ENCODE results near the gene MLLT10.
"Not testable (repeated sequence)": the region's sequence is repeated elsewhere in the genome, so short reads cannot be mapped to it uniquely, and the experiment has no call there.

MLLT10 gene

DNA sequence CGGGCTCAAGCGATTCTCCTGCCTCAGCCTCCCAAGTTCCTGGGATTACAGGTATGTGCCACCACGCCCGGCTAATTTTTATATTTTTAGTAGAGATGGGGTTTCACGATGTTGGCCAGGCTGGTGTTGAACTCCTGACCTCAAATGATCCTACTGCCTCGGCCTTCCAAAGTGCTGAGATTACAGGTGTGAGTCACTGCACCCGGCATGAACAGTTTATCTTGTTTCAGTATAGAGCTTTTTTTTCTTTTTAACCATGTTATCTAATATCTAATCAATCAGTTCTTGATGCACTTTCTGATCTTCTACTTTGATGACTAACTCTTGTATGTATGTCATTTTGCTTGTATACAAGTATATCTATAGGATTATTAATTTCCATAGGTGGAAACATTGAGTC is 54.1 kb downstream of the MLLT10 start:
- not testable (repeated sequence) for DNase-seq

DNA sequence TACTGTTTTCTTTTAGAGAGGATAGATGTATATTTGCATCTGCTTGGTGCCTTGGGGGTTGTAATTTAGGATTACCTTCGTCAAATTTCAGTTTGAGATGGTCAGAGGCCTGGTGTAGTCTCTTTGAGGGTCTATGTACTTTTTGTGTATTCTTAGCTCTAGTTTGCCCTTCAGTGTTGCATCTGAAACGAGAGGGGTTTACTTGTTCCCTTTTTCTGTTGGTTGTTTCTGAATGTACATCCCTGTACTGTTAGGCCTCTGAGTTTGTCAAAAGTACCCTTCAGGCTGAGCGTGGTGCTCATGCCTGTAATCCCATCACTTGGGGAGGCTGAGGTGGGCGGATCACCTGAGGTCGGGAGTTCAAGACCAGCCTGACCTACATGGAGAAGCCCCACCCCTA is 60.0 kb downstream of the MLLT10 start:
- DNase-seq = no peak

DNA sequence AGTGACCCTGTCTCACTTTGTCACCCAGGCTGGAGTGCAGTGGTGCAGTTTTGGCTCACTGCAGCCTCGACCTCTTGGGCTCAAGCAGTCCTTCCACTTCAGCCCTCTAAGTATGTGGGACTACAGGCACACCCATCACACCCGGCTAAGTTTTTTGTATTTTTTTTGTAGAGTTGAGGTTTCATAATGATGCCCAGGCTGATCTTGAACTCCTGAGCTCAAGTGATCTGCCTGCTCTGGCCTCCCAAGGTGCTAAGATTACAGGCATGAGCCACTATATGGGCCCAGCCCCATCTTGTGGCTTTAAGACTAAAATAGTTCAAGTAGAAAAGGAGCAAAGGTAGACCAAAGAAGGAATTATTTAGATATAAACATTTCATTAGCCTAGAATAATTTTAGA is 65.5 kb downstream of the MLLT10 start:
- DNase-seq = no peak

DNA sequence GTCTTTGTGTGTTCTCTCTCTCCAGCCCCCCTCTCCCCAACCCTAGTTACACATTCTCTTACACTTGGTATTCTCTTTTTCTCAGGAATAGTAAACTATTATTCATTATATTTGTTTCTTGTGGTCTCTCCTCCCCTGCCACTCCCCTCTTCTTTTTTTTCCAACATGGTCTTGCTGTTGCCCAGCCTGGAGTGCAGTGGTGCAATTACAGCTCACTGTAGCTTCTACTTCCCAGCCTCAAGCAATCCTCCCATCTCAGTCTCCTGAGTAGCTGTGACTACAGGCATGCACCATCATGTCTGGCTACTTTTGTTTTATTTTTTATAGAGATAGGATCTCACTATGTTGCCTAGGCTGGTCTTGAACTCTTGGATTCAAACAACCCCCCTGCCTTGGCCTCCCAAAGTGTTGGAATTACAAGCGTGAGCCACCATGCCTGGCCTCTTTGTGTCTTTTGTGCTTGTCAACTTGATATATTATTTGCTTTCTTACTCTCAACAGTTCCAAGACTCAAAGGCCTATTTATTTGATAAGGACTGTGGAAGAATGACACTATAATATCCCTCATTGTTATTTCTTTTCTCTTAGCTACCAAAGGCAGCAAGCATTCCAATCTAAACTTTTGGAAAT is 66.9 kb downstream of the MLLT10 start:
- no peak for DNase-seq

DNA sequence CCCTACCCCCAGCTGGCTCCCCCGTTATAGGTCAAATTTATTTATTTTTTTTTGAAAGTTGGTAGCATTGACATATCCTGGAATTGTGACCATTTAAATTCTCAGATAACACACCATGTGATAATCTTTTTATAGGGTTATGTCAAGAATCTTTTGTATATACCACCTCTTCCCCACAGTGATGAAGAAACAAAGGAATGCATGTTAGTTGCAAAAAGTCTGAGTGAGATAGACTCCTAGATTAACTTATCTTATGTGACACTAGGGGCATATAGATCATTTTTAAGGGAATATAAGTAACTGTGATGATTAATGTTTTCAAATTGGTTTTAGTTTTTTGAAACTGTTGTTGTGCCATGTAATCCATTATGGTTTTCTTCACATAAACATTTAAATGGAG is 68.3 kb downstream of the MLLT10 start:
- DNase-seq = no peak

DNA sequence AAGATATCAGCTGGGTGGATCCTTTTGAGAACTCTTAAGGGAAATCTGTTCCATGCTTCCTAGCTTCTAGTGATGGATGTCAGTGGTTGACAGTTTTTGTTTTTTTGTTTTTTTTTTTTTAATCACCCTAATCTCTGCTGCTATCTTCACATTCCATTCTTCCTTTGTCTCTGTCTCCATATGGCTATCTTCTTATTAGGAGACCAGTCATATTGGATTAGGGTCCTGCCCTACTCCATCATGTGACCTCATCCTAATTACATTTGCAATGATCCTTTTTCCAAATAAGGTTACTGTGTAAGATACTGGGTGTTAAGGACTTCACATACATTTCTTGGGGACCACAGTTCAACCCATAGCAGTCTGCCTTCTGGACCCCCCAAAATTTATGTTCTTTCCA is 69.7 kb downstream of the MLLT10 start:
- DNase-seq = no peak

DNA sequence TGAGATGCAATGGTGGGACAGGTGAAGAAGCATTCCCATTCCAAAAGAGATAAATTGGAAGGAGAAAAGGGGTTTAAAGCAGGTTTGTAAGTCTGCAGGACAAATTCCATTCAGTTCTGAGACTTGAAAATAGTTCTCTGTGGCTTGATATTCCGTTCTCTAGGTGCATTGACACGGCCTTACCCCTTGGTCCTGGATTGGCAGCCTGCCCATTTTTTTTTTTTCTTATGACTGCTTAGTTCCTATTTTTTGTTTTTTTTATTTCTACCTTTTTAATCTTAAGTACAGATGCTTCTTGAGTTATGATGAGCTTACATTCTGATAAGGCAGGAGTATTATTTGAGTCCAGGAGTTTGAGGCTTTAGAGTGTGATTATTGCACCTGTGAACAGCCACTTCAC is 70.6 kb downstream of the MLLT10 start:
- no peak for DNase-seq

DNA sequence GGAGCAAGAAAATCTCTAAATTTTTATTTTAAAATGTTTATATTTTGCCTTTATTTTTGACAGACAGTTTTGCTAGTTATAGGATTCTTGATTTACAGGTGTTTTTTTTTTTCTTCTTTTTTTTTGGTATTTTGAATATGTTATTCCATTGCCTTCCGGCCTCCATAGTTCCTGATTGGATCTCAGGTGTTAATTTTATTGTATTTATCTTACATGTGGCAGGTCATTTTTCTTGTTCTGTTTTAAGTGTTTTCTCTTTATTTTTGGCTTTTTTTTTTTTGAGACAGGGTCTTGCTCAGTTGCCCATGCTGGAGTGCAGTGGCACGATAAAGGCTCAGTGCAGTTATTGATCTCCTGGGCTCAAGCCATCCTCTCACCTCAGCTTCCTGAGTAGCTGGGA is 73.9 kb downstream of the MLLT10 start:
- no peak for DNase-seq

DNA sequence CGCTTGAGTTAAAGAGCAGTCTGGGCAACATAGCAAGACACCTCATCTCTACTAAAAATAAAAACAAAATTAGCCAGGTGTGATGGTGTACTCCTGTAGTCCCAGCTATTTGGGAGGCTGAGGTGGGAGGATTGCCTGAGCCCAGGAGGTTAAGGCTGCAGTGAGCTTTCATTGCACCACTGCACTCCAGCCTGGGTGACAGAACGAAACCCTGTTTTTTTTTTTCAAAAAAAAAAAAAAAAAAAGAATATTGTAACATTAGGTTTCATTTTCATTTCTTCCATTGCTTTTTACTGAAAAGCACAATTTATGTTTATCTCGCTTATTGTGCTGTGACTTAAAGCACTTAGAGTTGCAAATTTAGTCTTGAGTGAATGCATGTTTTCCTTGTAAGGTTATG is 80.0 kb downstream of the MLLT10 start:
- no peak for DNase-seq

DNA sequence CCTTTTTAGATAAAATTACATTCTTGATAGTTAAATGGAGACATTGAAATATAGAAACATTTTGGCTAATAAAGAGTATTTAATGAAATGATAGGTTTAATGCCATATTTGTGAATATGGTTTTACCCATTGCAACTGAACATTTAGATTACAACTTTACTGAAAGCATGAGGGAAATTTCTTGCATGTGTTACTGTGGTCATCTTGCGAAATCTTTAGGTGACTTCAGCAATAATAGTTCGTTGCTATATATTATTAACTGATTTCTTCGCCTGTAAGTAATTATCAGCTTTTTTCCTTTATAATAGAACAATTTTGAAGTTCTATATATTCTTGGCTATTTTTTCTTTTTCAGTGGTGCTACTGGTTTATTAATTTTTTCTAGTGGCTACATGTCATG is 83.2 kb downstream of the MLLT10 start:
- DNase-seq = no peak

DNA sequence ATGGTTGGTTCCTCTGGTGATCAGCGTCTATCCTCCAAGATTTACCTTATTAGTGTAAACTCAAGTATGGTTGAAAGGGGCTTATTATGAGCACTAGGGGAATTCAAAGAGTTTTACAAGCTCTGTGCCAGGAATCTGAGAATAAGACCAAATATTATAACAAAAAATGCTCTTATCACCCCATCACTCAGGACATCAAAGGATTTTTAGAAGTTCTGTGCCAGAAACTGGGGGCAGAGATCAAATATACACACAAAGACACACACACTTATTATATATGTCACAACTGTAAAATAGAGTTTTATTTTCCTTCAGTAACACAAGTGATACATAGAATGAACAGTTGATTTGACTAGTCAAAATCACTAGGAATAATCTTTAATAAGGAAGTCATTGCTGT is 89.3 kb downstream of the MLLT10 start:
- no peak for DNase-seq

DNA sequence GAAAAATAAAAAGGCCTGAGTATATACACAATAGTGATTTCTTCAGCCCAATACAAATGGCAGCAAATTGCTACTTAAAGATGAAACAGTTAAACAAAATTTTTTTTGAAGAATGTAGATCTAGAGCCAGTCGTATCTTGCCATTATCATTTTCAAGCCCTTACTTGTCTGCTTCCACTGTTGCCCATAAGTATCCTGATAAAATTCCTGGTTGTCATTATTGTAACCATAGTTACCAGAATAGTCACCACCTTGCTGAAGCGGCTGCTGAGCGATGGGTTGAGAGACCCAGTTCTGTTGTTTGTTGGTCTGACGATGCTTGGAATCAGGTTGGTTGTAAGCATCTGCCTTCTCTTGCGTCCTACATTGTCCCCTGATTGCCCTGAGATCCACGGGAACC is 90.4 kb downstream of the MLLT10 start:
- not testable (repeated sequence) for DNase-seq

DNA sequence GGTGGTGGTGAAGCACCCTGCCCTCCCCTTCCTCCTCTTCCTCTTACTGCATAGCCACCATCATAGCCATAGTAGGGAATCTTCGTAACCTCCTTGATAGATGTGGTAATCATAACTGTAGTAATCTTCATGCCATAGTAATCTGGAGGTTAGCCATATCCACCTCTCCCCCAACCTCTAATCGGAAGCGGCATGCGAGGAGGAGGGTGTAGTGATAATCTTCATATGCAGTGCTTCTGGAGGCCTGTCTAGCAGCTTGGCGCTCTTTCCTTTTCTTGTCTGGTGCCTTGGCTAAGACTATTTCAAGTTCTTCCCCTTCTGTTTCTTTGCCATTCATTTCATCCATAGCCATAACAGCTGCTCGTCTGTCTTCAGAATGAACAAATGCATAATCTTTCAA is 90.9 kb downstream of the MLLT10 start:
- DNase-seq = no peak

DNA sequence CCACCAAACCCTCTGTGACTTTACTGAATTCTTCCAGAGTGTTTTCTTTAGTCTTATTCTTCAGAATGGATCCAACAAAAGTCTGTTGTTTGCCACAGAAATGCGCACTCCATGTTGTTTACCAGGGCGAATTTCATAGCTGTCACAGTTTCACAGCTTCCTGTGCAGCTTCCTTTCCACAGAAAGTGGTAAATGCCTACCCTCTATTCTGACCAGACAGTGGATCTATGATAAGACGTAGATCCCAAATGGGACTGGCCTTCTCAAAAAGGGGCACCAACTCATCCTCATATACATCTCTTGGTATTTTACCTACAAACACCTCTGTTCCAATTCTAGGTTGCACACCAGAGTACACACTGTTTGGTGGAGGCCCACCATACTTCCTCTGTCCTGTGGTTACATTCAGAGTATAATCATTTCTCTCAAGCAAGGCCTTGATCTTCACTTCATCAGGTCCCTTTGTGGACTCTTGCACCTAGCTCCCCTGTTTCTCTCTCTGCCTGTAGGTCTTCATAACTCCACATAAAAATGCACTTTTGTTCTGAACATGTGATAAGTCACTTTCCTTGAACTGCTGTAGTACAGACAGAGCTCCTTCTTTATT is 91.7 kb downstream of the MLLT10 start:
- DNase-seq = no peak

DNA sequence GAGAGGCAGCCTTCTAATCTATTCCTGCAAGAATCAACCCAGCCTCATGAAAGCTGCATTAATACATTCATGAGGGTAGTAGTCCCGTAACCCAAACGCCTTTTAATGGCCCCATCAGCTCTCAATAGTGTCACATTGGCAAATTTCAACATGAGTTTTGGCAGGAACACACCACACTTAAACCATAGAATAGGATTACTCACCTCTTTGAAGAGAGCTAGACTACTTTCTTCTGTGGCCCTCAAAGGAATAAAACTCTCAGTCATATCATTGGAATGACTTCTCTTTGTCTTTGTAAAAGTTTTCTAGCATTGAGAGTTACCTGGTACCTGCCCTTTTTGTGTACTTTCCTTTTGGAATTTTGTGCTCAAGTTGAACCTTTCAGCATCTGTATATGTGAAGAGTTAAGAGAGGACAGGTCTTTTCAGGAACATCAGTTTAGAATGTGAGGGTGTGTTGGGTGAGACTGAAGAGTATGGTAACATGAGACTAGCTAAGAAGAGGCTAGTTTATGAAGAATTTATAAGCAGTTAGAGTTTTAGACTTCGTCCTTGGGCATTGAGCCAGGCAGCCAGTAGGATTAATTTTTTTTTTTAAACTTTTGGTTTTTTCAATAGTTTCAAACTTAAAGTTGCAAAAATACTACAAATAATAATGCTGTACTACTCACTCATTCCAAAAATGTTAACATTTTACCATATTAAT is 92.6 kb downstream of the MLLT10 start:
- no peak for DNase-seq

DNA sequence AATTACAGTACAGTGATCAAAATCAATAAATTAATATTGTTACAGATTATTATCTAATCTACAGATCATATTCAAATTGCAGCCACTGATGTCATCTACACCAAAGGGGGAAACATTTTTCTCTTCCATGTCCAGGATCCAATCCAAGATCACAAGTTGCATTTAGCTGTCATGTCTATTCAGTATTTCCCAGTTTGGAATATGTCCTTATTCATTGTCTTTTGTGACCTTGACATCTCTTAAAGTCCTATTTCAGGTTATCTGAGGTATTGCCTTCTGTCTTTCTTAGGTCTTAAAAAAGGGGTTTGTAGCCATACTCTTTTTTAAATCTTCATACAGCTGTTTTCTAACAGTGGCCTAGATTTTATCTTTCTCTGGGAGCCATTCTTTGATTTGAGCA is 93.3 kb downstream of the MLLT10 start:
- no peak for DNase-seq

DNA sequence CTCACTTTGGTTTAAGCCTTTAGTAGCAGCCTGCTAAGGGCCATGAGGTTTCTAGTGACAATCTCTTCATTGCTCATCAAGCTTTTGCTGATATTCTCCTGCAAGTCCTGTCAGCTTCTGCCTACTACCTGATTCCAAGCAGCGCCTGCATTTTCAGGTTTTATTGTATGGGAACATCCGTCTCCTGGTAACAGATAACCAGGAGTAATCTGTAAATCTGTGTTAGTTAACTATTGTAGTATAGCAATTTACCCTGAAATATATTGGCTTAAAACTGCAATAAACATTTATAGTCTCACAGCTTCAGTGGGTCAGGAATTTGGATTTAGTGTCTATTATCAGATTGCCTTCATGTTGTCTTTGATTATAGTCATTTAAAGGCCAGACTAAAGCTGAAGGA is 94.0 kb downstream of the MLLT10 start:
- no peak for DNase-seq

DNA sequence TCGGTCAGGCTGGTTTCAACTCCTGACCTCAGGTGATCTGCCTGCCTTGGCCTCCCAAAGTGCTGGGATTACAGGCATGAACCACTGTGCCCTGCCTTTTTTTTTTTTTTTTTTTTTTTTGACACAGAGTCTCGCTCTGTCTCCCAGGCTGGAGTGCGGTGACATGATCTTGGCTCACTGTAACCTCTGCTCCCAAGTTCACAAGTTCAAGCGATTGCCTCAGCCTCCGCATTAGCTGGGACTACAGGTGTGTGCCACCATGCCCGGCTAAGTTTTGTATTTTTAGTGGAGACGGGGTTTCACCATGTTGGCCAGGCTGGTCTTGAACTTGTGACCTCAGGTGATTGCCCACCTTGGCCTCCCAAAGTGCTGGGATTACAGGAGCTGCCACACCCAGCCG is 94.6 kb downstream of the MLLT10 start:
- DNase-seq = not testable (repeated sequence)

DNA sequence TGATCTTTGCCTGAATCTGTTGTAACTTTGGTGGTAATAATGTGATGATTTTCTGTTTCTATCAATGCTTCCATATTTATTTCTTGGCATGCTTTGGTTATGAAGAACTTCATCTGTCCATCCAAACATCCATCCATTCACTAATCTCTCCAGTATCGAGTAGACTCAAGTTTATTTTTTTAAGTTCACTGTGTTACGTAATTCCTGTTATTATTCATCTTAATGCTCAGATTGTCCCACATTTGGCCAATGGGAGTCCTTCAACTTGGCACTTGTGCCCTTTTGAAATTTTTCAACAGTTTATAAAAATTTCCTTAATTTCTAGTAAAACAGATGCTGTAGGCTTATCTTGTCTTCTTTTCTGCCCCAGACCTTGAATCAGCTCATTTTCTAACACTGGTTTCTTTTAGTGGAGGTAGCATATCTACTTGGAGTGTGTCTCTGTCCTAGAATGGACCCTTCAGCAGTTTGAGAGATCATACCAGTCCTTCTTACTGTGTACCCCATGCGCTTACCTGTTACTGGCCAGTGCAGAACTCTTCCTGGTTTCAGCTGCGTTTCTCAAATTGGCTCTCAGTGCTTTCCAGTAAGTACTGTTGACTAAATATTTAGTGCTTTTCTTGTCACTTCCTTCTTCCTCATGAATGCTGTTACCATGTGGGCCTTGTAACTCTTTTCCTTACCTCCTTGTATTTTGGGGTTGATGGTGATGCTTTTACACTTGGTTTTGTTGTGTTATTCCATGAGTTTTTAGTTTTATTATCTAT is 100.8 kb downstream of the MLLT10 start:
- no peak for DNase-seq

DNA sequence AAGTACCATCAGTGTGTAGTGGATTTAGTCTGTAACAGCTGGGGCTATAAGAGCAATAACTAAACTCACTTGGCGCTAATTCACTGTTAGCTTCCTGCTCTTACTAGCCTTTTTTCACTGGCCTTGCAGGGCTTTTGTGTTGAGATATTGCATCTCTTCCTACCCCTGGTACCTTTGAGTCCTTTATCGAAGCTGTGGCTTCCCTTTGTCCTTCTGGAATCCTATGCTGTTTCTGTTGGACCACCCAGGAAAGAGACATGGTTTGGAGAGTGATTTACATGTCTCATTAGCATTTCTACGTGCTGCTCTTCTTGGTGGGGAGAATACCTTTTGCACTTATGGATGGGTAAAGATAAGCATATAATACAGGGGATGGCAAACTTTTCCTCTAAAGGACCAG is 103.8 kb downstream of the MLLT10 start:
- no peak for DNase-seq

DNA sequence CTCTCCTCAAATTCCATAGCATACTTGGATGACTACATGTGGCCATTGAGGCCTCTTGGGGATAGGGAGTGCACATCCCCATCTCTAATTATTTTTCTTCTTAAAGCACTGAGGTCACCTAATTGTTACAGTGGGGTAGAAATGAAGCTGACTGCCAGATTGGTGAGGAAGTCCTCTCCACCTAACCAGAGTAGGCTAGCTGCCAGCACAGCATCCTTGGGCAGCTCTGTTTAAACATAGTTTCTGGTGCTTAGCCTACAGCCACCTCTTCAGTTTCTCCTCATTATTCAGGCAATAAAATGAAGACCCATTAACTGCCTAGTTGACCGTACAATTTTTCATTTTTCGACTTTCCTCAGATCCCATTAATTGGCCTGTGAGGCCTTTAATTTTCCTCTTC is 104.6 kb downstream of the MLLT10 start:
- no peak for DNase-seq

DNA sequence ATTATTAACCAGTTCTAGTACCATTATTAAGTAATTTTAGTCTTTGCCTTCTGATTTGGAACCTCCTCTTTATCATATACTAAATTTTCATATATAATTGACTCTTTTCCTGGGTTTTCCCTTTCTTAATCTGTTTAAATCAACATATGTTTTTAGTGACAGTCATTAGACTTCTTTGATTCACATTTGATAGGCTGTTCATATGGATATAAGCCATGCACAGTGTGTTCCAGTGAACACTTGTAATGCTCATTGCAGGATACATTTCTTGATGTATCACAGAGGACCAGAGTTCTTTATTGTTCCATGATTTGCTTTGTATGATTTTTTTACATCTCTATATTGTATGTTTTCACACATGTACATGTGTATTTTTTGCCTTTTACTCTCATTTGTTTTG is 114.0 kb downstream of the MLLT10 start:
- DNase-seq = no peak

DNA sequence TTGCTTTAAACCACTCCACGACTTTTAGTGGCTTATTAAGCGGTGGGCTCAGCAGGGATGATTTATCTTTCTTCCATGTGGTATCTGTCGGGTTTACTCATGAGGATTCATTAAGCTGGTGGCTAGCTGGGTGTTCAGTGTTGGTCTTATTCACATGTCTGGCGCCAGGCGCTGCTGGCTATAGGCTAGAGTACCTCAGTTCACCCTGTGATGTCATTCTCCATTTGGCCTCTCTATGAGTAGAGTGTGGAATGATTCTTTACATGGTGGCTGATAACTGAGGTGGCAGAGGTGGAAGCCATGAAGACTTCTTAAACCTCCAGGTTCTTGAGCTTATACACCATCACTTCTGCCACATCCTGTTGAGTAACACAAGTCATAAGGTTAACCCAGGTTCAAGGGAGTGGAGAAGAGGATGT is 115.4 kb downstream of the MLLT10 start:
- no peak for DNase-seq

DNA sequence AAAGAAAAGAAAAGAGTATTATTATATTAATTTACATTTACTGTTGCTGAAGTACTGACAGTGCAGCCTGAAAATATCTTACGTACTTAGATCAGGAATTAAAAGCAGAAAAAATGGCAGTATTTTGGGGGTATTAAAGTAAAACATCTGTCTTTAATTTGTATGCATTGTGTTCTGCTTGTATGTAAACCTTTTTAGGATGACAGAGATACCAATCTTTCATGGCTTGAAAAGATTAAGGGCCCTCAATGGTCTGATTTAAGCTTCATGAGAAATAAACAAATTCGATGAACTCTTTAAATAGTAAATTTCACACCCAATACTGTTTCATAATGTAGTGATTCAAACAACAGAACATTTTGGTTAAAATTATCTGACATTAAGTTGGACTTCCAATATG is 116.3 kb downstream of the MLLT10 start:
- DNase-seq = no peak

Data from NK-92 treated with Interleukin-12 subunit alpha and Interleukin-12 subunit beta, amount 100 ng/mL, for 24 hours (cell line).